Prostate gland (tissue), 2 donors: Measurements from ENCODE around the gene AAMDC.

Source experiments
- CTCF ChIP-seq, 4 experiments: fragments of 200-600 bp in 2 of 4; fragments of 450-650 bp in 2 of 4; sonication (generic) in 2 of 4; IDR thresholded peaks; 1 replicate in 3 of 4; 2 replicates in 1 of 4; pipeline ENCODE4 v1.5.1; 2016 to 2019; ENCODE audit warnings: antibody characterized with exemption in 4 of 4, mild to moderate bottlenecking in 2 of 4, moderate library complexity in 2 of 4
- POLR2A ChIP-seq: fragments of 450-650 bp; IDR thresholded peaks from one replicate; pipeline ENCODE4 v1.6.1; 2016; ENCODE audit warnings: antibody characterized with exemption, mild to moderate bottlenecking

- TF ChIP-seq CTCF (IDR thresholded peaks at IDR 0.05) (no peak), POLR2A (no peak)
Observed at GRCh38 chr11:77823775-77824174, 2.8 kb downstream of the AAMDC start.
